ENCODE results near the gene LRIT3. TPM values are rescaled to one million over a fixed set of nuclear protein-coding genes. Genes with fewer than 3 reads are reported as not detected.
A peak's percentile ranks its signal among the peaks of the same experiment; 100 is the strongest.

LRIT3 gene
- total and polyA plus RNA-seq, 2 of the 13 experiments (the other 11 are each of a cell fraction or from before 2014, with no cell fraction given) = 0.03 TPM; not detected in 1

DNA sequence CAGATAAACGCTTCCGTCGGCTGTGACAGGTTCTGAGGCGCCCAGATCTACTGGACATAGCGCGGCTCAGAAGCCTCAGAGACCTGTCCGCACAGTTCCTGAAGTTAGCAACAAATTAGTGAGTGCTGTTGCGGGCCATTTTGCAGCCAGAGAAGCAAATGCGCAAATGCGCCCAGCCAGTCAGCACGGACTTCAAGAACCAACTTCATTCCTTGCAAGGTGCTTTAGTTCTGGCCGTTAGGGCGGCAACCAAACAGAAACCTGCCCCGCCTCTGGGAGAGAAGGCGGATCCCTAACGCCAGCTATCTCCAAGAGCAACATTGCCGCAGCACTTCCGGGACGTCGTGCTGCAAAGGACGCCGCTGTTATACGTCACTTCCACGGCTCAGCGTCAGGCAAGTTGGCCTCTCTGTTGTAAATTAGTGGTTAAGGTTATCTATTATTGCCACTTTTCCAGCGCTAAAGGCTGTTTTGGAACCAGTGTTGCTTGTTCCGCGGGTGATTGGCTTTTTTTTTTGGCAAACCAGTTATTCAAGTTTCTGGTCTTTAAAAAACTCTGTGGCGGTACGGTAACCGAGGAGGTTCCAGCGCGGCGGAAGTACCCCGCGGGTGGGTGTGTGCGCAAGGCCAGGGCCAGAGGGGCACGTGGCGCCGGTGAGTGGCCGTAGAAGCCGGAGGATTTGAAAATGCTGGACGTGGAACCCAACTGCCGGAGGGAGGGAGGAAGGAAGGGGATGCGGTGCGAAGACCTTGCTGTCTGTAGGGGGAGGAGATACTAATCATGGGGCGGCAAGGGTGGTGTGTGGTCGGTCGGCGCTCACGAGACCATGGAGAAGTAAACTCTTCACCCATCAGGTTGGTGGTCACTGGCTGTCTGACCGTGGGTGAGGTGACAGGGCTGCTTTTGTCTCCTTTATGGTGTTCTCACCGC is 32.5 kb upstream of the LRIT3 start, which contains the start of gene GAR1 (continued):
- TF ChIP-seq, protein P1, sequence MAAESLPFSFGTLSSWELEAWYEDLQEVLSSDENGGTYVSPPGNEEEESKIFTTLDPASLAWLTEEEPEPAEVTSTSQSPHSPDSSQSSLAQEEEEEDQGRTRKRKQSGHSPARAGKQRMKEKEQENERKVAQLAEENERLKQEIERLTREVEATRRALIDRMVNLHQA (CRISPR knock-in tag; IDR thresholded peaks at IDR 0.05) = no peak
- TF ChIP-seq, protein P2, sequence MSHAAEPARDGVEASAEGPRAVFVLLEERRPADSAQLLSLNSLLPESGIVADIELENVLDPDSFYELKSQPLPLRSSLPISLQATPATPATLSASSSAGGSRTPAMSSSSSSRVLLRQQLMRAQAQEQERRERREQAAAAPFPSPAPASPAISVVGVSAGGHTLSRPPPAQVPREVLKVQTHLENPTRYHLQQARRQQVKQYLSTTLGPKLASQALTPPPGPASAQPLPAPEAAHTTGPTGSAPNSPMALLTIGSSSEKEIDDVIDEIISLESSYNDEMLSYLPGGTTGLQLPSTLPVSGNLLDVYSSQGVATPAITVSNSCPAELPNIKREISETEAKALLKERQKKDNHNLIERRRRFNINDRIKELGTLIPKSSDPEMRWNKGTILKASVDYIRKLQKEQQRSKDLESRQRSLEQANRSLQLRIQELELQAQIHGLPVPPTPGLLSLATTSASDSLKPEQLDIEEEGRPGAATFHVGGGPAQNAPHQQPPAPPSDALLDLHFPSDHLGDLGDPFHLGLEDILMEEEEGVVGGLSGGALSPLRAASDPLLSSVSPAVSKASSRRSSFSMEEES (CRISPR knock-in tag; IDR thresholded peaks at IDR 0.05) = peak; percentile 40; the same call in 1 of the 2 replicates
- TF ChIP-seq KLF12 (CRISPR knock-in tag; IDR thresholded peaks at IDR 0.05; ENCODE audit: borderline replicate concordance) (peak; percentile 75; the same call in 1 of the 2 replicates), KMT2B (CRISPR knock-in tag; IDR thresholded peaks at IDR 0.05) (peak; percentile 99), ZNF205 (CRISPR knock-in tag; IDR thresholded peaks at IDR 0.05) (peak; percentile 29; the same call in 1 of the 2 replicates), NFE2L1 (CRISPR knock-in tag; IDR thresholded peaks at IDR 0.05; ENCODE audit: borderline replicate concordance) (no peak), ZNF614 (CRISPR knock-in tag; IDR thresholded peaks at IDR 0.05; ENCODE audit: borderline replicate concordance) (peak; percentile 73), XRCC5 (optimal IDR thresholded peaks at IDR 0.05; ENCODE audit: low read length) (peak; percentile 18), SMAD3 (CRISPR knock-in tag; IDR thresholded peaks at IDR 0.05) (peak; percentile 84; the same call in 1 of the 2 replicates), BHLHE40 (IDR thresholded peaks at IDR 0.05; ENCODE audit: low read length) (peak; percentile 48), KLF15 (CRISPR knock-in tag; IDR thresholded peaks at IDR 0.05; ENCODE audit: borderline replicate concordance) (peak; percentile 9; the same call in 1 of the 2 replicates), PCBP1 (IDR thresholded peaks at IDR 0.05; ENCODE audit: borderline replicate concordance, low read depth, low read length) (no peak)
- TF ChIP-seq, protein P3, sequence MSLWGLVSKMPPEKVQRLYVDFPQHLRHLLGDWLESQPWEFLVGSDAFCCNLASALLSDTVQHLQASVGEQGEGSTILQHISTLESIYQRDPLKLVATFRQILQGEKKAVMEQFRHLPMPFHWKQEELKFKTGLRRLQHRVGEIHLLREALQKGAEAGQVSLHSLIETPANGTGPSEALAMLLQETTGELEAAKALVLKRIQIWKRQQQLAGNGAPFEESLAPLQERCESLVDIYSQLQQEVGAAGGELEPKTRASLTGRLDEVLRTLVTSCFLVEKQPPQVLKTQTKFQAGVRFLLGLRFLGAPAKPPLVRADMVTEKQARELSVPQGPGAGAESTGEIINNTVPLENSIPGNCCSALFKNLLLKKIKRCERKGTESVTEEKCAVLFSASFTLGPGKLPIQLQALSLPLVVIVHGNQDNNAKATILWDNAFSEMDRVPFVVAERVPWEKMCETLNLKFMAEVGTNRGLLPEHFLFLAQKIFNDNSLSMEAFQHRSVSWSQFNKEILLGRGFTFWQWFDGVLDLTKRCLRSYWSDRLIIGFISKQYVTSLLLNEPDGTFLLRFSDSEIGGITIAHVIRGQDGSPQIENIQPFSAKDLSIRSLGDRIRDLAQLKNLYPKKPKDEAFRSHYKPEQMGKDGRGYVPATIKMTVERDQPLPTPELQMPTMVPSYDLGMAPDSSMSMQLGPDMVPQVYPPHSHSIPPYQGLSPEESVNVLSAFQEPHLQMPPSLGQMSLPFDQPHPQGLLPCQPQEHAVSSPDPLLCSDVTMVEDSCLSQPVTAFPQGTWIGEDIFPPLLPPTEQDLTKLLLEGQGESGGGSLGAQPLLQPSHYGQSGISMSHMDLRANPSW (CRISPR knock-in tag; IDR thresholded peaks at IDR 0.05; ENCODE audit: borderline replicate concordance) = no peak
- TF ChIP-seq, protein P4, sequence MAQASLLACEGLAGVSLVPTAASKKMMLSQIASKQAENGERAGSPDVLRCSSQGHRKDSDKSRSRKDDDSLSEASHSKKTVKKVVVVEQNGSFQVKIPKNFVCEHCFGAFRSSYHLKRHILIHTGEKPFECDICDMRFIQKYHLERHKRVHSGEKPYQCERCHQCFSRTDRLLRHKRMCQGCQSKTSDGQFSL (CRISPR knock-in tag; IDR thresholded peaks at IDR 0.05) = no peak
- TF ChIP-seq, protein P5, sequence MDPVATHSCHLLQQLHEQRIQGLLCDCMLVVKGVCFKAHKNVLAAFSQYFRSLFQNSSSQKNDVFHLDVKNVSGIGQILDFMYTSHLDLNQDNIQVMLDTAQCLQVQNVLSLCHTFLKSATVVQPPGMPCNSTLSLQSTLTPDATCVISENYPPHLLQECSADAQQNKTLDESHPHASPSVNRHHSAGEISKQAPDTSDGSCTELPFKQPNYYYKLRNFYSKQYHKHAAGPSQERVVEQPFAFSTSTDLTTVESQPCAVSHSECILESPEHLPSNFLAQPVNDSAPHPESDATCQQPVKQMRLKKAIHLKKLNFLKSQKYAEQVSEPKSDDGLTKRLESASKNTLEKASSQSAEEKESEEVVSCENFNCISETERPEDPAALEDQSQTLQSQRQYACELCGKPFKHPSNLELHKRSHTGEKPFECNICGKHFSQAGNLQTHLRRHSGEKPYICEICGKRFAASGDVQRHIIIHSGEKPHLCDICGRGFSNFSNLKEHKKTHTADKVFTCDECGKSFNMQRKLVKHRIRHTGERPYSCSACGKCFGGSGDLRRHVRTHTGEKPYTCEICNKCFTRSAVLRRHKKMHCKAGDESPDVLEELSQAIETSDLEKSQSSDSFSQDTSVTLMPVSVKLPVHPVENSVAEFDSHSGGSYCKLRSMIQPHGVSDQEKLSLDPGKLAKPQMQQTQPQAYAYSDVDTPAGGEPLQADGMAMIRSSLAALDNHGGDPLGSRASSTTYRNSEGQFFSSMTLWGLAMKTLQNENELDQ (CRISPR knock-in tag; IDR thresholded peaks at IDR 0.05; ENCODE audit: borderline replicate concordance) = no peak
- TF ChIP-seq, protein P6, sequence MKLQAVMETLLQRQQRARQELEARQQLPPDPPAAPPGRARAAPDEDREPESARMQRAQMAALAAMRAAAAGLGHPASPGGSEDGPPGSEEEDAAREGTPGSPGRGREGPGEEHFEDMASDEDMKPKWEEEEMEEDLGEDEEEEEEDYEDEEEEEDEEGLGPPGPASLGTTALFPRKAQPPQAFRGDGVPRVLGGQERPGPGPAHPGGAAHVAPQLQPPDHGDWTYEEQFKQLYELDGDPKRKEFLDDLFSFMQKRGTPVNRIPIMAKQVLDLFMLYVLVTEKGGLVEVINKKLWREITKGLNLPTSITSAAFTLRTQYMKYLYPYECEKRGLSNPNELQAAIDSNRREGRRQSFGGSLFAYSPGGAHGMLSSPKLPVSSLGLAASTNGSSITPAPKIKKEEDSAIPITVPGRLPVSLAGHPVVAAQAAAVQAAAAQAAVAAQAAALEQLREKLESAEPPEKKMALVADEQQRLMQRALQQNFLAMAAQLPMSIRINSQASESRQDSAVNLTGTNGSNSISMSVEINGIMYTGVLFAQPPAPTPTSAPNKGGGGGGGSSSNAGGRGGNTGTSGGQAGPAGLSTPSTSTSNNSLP (IDR thresholded peaks at IDR 0.05; ENCODE audit: low read depth, low read length) = 0 out of 2 replicates have a peak, but pooled peaks have one; percentile 10

Data from HepG2 (cell line).